NCI-H510A (cell line): ENCODE measurements around the gene LRRFIP2.
"Not testable (repeated sequence)": the region's sequence is repeated elsewhere in the genome, so short reads cannot be mapped to it uniquely, and the experiment has no call there.

Experiments used
- DNase-seq: peaks from one replicate; lab custom pipeline; 2025; lab: John Stamatoyannopoulos, UW

Gene LRRFIP2

GRCh38 chr3:37189109-37189508, 14.7 kb upstream of the LRRFIP2 start:
- no peak for DNase-seq

- DNase-seq = no peak
Observed at GRCh38 chr3:37183976-37184375, 9.6 kb upstream of the LRRFIP2 start.

GRCh38 chr3:37183375-37183831, 9.0 kb upstream of the LRRFIP2 start:
- DNase-seq = no peak

- no peak for DNase-seq
Observed at GRCh38 chr3:37182816-37183215, 8.4 kb upstream of the LRRFIP2 start.

- no peak for DNase-seq
Observed at GRCh38 chr3:37181756-37182155, 7.4 kb upstream of the LRRFIP2 start.

GRCh38 chr3:37179144-37179967, 5.0 kb upstream of the LRRFIP2 start:
- no peak for DNase-seq

GRCh38 chr3:37173806-37174205, 576 bp downstream of the LRRFIP2 start:
- DNase-seq = no peak

- DNase-seq = no peak
Observed at GRCh38 chr3:37171144-37171543, 3.2 kb downstream of the LRRFIP2 start.

- DNase-seq = no peak
Observed at GRCh38 chr3:37170513-37170912, 3.9 kb downstream of the LRRFIP2 start.

- no peak for DNase-seq
Observed at GRCh38 chr3:37170060-37170459, 4.3 kb downstream of the LRRFIP2 start.

GRCh38 chr3:37168896-37169295, 5.5 kb downstream of the LRRFIP2 start:
- no peak for DNase-seq

- no peak for DNase-seq
Observed at GRCh38 chr3:37163262-37164015, 10.9 kb downstream of the LRRFIP2 start.

GRCh38 chr3:37162501-37163245, 11.7 kb downstream of the LRRFIP2 start:
- DNase-seq = no peak

GRCh38 chr3:37161351-37161750, 13.0 kb downstream of the LRRFIP2 start:
- DNase-seq = no peak

GRCh38 chr3:37155782-37156181, 18.6 kb downstream of the LRRFIP2 start:
- DNase-seq = no peak

GRCh38 chr3:37154668-37155314, 19.6 kb downstream of the LRRFIP2 start:
- DNase-seq = no peak

GRCh38 chr3:37150621-37151020, 23.8 kb downstream of the LRRFIP2 start:
- no peak for DNase-seq

GRCh38 chr3:37149257-37149656, 25.1 kb downstream of the LRRFIP2 start:
- DNase-seq = no peak

- DNase-seq = no peak
Observed at GRCh38 chr3:37148208-37148607, 26.2 kb downstream of the LRRFIP2 start.

GRCh38 chr3:37147666-37148065, 26.7 kb downstream of the LRRFIP2 start:
- no peak for DNase-seq

GRCh38 chr3:37146927-37147326, 27.5 kb downstream of the LRRFIP2 start:
- not testable (repeated sequence) for DNase-seq

GRCh38 chr3:37145611-37146010, 28.8 kb downstream of the LRRFIP2 start:
- DNase-seq = no peak
